ENCODE data around the gene DOCK1.
"Not testable (repeated sequence)": the region's sequence is repeated elsewhere in the genome, so short reads cannot be mapped to it uniquely, and the experiment has no call there.

Gene DOCK1

DNA sequence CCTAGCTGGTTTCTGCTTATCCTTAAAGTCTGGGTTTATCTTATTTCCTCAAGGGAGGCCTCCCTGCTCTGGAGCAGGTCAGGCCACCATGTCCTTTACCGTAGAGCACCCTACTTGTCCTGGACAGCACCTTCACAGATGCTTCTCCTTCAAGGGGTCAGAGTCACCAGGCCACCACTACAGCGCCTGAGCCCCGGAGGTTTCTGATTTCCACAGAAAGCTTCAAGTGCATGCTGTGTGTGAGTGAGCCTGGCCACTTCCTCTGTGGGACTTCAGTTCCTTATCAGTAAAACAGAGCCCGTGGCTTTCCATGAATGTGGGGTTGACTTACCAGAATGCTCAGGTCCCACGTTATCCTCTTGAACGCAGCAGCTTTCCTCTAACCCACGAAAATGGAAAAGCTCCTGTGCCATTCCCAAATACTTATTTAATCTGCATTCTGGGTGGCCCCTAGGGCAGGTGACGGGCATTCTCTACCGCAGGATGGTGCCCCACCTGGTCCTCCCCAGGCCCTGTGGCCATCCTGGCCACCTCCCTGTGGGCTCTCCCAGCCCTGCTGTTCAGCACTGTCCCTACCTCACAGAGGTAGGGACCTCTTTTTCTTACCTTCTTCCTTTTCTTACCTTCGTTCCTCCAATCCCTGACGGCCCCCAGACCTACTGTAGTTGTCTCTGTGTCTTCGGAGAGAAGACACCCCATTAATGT is 1.4 kb upstream of the DOCK1 start:
- no peak for DNase-seq (ENCODE audit: low spot score)

DNA sequence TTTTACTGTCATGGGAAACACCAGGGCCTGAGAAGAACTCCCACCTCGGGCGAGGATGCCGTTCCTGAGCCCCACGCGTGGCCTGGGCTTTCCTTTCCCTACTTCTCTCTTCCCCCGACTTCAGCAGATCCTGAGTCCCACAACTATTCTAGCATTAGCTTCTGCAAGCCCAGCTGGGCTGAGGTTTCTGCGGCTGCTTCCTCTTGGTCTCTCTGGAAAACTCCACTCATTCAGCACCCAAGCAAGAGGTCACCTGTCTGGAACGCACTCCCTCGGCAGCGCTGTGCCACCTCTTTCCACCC is 761 bp upstream of the DOCK1 start:
- no peak for DNase-seq (ENCODE audit: low spot score)

DNA sequence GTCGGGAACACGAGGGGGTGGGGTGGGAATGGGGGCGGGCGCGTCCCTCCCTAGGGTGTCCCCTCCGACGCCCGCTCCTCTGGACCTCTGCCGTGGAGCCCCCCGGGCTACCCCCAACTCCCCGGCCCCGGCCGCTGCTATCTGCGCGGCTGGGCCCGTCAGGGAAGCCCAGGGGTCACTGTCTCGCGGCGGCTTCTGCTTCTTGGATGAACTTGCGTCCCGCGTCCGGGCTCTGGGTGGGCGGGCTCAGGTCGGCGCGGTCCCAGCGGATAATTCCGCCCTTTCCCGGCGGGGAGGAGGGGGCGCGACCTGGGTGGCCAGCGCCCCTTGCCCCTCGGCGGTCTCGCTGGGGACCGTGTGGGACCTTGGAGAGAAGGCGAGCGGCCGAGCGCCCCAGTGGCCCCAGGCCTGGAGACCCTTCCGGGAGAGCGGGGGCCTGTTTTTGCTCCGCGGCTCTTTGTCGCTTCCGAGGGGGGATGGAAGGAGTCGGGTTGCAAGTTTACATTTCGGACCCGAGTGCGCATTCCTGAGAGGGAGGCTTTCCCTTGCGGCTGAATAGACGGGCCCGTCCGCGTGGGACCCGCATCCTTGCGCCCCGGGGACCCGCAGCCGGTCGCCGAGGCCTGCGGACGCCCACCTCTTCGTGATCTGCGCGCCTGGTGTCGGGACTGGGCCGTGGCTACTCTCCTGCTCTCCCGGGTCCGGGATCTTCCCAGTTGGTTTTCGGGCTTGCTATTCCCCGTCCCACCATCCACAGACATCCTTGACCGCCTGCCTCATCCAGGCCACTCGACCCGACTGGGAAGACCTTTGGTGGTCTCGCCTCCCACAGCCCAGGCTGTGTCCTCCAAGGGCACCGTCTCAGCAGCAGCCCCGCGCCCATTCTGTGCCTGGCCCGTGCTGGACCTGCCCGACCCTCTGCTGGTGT is 812 bp downstream of the DOCK1 start:
- DNase-seq (ENCODE audit: low spot score): peak; percentile 57

DNA sequence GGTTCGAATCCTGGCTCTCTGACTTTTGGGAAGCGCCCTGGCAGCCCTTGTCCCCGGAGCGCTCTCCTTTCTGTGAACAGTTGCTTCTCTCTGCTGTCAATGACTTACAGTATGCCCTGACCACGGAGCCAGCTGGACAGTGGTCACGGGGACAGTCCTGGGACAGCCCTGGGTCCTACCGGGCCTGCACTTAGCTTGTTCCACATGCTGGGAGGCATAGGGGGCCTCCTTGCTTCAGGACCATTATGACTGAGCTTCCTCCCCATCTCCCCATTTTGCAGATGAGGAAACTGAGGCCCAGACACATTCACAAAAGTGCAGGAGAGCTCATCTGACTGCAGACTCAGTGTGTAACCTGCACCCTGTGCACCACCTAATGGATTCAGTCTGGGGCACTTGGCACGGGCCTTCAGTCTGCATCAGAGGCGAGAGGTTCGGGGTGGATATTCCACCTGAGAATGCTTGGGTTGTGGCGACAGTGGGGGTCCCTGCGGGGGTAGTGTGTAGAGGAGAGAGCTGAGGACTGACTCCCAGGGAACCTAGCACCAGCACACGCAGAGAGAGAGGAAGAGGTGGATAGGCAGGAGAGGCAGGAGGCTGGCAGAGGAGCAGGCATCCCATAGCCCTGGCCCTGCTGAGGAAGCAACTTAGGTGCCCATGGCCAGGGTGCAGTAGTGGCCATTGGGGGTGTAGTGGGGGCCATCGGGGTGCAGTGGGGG is 1.6 kb downstream of the DOCK1 start:
- DNase-seq (ENCODE audit: low spot score): no peak

DNA sequence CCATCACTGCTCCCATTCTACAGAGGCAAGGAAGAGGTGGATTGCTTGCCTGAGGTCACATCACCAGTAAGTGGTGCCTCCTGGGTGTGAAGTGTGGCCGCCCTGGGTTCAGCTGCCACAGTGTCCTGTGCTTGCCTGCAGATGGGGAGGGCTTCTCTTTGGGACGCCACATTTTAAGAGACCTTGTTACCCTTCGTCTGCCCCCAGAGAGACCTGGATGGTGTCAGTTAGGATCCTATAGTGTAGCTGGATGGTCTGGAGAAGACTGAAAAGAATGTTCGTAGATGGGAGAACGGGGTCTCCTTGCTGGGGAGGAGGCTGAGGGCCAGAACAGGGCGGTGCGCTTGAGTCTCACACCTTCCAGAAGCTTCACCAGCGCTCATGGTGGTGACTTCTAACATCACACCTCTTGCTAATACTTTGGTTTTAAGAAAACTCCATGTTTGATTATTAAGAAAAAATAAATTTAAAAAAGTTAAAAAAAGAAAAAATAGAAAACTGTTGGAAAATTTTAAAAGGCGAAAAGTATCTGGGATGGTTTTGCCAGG is 2.3 kb downstream of the DOCK1 start:
- no peak for DNase-seq (ENCODE audit: low spot score)

DNA sequence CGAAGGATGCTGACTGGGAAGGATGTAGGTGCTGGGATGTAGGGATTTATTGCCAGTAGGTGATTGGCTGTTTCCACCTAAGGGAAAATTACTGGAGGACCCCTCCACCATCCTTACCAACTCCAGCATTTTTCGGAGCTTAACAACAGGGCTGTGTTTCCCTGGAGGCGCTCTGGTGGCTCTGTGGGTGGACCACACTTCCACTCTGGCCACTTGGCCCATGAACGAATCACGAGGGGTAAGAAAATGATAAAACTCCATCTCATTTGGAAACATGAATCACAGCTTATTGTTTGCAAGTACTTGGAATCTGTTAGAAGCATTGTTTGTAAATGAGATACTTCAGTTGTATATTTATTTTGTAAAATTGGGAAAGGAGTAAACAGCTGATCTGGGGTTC is 3.0 kb downstream of the DOCK1 start:
- no peak for DNase-seq (ENCODE audit: low spot score)

DNA sequence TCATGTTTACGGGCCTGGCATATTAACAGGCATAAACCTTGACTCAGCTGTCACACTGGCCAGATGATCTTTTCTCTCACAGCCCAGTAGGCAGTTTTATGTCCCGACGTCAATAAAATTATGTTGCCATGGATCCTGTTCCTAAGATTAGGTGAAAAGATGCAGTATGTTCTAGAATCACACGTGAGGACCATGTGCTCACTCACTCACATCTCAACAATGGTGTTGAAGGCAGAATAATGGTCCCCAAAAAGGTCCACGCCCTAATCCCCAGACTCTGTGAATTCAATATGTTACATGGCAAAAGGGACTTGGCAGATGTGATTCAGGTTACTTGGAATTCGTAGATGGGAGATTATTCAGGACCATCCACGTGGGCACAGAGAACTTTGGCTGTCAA is 3.5 kb downstream of the DOCK1 start:
- DNase-seq (ENCODE audit: low spot score): no peak

DNA sequence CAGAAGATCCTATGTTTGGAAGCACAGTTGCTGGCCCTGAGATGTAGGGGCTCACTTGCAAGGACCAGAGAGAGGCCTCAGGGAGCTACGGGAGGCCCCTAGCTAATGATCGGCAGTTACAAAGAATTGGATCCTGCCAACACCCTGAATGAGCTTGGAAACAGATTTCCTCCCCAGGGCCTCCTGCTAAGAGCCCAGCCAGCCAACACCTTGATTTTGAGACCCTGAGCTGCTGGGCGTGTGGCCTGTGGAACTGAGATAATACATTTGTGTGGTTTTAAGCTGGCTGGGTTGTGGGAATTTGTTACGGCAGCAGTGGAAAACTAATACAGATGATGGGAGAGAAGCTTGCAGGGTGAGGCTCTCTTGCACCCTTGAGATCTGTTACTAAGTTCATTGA is 3.9 kb downstream of the DOCK1 start:
- DNase-seq (ENCODE audit: low spot score): no peak

DNA sequence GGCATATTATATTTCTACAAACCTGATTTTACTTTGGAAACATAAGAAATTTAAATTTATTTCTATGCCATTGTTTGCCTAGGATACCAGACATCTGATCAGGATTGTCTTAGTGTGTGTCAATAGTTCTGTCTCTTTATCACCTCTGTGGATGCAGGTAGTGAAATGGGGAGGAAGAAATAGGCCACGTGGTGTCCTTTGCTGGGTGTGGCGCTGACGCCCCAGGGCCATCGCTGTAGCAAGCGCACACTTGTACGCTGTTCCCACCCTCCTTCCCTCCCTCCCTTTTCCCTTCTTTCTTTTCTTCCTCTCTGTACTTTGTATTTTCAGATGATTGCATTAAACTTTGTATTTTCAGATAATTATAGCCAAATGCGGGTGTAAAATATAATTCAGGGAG is 5.0 kb downstream of the DOCK1 start:
- no peak for DNase-seq (ENCODE audit: low spot score)

DNA sequence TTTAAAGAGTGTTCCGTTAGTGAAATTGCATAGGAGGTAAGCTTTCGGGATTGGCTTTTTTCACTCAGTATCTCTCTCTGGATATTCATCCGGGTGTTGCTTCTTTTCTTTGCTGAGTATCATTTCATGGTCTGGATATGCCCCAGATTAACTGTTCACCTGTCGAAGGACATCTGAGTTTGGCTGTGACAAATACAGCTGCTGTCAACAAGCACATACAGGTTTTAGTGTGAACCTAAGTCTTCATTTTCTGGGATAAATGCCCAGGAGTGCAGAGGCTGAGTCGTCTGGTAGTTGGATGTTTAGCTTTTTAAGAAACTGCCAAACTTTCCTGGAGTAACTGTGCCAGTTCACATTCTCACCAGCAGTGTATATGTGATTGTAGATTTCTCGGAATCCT is 5.6 kb downstream of the DOCK1 start:
- no peak for DNase-seq (ENCODE audit: low spot score)

DNA sequence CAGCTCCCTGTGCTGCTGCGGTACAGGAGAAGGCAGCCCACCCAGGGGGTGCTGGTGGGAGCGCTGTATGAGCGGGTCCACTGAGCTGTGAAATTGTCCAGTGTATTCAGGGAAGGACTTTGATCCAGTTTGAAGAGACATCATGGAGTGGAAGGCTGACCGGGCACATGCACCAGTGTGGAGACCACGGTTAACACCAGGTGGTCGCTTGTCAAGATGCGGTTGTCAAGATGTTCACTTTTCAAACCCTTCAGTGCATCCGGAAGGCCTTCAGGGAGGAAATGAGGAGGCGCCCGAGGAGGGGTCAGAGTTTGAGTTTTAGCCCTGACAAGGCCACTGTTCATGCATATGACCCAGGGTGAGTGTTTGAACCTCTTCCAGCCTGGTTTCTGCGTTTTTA is 6.1 kb downstream of the DOCK1 start:
- DNase-seq (ENCODE audit: low spot score): no peak

DNA sequence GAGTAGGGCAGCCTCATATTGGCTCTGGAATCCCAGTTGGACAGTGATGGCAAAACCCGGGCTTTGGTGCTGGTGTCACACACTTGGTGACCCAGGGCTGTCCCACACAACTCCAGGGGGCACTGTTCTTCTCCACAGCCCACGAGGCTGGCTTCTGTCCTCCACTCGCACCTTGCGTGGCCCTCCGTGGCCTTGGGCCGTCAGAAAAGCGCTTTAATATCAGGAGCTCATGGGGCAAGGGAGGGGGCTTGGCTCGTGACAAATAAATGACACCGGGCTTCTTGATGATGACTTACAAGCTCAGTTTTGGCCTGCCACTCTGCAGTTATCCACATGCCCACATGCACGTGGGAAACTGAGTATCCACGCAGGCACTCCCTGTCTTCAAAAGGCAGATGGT is 8.1 kb downstream of the DOCK1 start:
- no peak for DNase-seq (ENCODE audit: low spot score)

DNA sequence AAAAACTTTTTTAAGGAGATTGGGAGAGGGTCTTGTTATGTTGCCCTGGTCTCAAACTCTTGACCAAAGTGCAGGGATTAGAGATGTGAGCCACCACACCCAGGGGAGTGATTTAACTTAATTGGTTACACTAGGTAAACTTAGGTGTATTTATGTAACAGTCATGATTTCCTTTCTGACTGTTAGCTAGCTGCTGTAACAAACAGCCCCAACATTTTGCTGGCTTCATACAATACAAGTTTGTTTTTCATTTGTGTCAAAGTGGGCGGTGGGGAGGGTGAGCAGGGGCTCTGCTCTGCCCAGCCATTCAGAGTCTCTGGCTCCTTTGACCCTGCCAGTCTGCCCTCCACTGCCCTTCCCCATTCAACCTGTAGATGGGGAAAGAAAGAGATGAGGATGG is 9.3 kb downstream of the DOCK1 start:
- DNase-seq (ENCODE audit: low spot score): no peak

DNA sequence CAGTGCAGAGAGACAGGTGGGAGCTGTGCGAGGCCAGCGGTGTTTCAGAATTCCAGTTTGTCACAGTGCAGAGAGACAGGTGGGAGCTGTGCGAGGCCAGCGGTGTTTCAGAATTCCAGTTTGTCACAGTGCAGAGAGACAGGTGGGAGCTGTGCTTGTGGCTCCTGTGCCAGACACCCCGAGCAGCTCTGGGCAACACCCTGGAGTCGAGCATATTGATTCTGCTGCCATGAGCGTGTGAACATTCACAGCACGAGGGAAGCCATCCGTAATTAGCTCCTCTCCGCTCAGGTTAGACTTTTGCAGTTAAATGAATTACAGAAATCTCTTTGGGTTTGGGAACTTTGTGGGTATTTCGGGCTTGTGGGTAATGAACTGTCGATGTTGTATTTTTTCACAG is 11.7 kb downstream of the DOCK1 start:
- not testable (repeated sequence) for DNase-seq (ENCODE audit: low spot score)

DNA sequence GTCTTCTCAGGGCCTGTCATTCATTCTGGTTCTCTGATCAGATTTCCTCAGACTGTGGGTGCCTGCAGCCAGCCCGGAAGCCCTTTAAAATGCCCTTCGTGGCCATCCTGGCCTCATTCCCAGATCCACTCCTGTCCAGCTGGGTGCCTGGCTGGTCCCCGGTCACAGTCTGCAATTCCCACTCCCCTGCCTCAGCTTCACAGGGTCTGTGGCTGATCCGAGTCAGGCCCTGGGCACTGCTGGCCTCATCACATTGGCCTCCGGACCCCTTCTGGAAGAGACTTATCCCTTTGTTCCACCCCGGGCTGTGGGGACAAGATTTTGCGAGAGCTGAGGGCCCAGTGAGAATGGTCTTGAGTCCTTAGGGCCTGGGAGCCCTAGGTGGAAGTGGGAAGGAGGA is 12.1 kb downstream of the DOCK1 start:
- DNase-seq (ENCODE audit: low spot score): no peak

DNA sequence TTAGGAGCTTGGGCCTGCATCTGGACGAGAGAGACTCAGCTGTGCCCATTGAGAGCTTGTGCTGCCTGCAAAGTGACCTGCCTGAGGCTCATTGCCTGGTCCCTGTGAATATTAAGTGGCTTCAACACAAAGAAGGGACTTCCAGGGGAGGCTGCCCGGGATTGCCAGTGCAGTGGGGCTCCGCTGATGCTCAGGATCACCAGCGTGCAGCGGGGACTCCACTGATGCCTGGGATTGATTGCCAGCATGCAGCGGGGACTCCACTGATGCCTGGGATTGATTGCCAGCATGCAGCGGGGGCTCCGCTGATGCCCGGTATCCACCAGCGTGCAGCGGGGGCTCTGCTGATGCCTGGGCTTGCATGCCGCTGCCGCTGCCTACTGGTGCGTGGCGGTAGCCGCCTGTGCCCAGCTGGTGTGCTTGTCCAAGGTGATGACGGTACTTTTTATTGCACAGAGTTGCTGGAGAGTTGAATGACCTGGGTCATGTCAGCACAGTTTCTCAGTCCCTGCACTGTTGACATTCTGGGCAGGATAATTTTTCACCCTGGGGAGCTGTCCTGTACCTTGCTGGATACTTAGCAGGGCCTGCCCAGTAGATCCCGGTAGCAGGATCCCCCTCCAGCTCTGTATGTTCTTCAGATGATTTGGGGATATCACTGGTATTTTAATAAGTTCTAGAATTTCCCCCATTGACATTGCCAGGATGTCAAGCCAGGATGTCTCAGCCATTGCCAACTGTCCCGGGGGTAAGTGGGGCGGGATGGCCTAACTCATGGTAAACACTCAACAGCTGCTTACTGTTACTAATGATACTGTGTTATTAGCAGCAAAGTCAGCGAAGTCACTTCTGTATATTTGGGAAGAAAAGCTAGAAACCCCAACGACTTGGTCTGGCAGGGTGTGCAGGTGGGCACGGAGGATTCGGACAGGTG is 13.0 kb downstream of the DOCK1 start:
- no peak for DNase-seq (ENCODE audit: low spot score)

DNA sequence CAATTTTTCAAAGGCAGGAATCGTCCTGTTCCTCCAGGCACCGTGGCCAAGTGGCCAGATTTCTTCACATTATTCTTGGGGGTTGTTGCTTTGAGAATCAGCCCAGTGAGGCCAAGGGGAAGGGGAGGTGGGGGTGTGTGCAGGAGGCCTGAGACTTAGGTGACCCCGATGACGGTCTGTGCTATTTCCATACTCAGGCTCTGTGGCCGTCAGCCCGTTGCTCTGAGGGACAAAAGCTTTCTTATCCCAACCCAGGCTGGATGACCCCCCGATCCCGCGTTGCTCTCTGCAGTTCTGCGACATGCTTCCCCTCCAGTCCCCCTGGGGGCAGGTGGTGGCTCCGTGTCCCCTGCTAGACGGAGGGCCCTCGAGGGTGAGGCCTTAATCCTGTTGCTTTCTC is 14.2 kb downstream of the DOCK1 start:
- no peak for DNase-seq (ENCODE audit: low spot score)

DNA sequence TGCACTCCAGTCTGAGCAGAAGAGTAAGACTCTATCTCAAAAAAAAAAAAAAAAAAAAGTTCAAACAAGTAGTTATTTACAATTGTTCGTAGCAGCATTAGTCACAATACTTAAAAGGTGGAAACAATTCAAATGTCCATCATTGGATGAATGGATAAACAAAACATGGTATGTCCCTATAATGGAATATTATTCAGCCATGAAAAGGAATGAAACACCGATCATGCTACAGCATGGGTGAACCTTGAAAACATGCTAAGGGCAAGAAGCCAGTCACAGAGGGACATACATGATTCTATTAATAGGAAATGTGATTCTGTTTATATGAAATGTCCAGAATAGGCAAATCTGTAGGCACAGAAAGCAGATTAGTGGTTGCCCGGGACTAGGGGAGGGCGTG is 15.9 kb downstream of the DOCK1 start:
- no peak for DNase-seq (ENCODE audit: low spot score)

DNA sequence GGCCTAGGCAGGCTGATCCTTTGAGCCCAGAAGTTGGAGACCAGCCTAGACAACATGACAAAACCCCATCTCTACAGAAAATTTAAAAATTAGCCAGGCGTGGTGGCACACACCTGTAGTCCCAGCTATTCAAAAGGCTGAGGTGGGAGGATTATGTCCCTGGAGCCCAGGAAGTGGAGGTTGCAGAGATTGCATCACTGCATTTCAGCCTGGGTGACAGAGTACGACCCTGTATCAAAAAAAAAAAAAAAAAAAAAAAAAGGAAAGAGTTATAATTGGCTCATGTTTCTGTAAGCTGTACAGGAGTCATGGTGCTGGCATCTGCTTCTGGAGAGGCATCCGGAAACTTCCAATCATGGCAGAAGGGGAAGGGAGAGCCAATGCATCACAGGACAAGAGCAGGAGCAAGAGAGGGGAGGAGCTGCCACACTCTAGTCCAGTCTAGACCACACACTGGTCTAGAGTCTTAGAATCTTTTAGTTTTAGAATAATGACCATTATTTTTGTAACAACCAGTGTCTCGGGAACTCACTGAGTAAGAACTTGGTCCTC is 16.8 kb downstream of the DOCK1 start:
- no peak for DNase-seq (ENCODE audit: low spot score)

DNA sequence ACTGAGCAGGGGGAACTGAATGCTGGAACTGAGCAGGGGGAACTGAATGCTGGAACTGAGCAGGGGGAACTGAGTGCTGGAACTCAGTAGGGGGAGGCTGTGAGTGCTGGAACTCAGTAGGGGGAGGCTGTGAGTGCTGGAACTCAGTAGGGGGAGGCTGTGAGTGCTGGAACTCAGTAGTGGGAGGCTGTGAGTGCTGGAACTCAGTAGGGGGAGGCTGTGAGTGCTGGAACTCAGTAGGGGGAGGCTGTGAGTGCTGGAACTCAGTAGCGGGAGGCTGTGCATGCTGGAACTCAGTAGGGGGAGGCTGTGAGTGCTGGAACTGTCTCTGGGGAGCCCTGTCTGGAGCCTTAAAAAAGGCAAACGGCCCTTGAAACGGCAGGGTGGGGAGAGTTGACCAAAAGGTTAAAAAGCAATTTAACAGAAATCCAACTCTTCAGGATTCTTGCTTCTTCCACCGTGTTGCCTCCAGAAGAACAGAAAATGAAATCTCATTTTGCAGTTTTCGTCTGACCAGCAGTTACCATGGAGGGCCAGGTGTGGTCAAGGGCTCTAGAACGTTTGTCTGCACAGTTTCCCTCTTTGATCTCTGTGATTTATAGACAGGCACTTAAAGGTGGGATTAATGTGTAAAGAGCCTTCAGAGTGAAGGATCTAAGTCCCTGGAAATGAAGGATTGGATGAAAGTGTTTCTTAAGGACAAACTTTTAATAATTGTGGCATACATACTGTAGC is 19.1 kb downstream of the DOCK1 start:
- no peak for DNase-seq (ENCODE audit: low spot score)

DNA sequence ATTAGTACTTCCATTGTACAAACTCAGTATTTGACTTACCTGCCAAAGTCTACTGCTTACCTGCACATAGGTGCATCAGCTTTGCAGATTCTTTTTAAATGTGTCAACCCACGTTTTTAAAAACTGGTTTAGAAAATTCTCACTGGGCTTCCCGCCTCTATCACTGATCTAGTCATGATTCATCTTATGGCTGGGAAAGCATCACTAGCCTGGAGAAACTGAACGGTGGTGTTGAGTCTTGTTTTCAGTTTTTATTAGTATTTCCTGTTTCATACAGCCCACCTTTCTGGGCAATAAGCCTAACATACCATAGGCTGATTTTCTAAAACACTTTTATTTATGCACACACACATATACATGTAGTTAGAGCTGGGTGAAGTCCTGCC is 19.7 kb downstream of the DOCK1 start:
- no peak for DNase-seq (ENCODE audit: low spot score)

Data from HuH-7.5 (cell line).